Left forelimb (tissue), 1 donor: ENCODE measurements around the gene MRO.
"Not testable (repeated sequence)": the region's sequence is repeated elsewhere in the genome, so short reads cannot be mapped to it uniquely, and the experiment has no call there.

Experiments
- DNase-seq: peaks from one replicate; pipeline ENCODE4 v3.0.0-alpha.2; 2018; ENCODE audit warnings: low spot score

Gene MRO

GRCh38 chr18:50819728-50820378, at the start of gene MRO:
MRO (minus strand) TSS chr18:50820016; CDS start chr18:50809400, 10,616 bp downstream.
- DNase-seq = peak; percentile 86

- no peak for DNase-seq
These were observed 49.3 kb upstream of the MRO start for GRCh38 chr18:50869150-50869549.

GRCh38 chr18:50866765-50867164, 46.9 kb upstream of the MRO start:
- no peak for DNase-seq

GRCh38 chr18:50863840-50864375, 44.1 kb upstream of the MRO start:
- DNase-seq = no peak

- DNase-seq = no peak
These were observed 42.6 kb upstream of the MRO start for GRCh38 chr18:50862401-50862800.

GRCh38 chr18:50861617-50862016, 41.8 kb upstream of the MRO start:
- no peak for DNase-seq

GRCh38 chr18:50859793-50860555, 40.2 kb upstream of the MRO start:
- DNase-seq = no peak

- DNase-seq = no peak
These were observed 37.9 kb upstream of the MRO start for GRCh38 chr18:50857694-50858093.

- DNase-seq = not testable (repeated sequence)
These were observed 37.4 kb upstream of the MRO start for GRCh38 chr18:50857166-50857565.

- no peak for DNase-seq
These were observed 36.4 kb upstream of the MRO start for GRCh38 chr18:50855976-50856757.

- no peak for DNase-seq
These were observed 34.1 kb upstream of the MRO start for GRCh38 chr18:50853863-50854271.

GRCh38 chr18:50850307-50851065, 30.7 kb upstream of the MRO start:
- no peak for DNase-seq

GRCh38 chr18:50849419-50849821, 29.6 kb upstream of the MRO start:
- DNase-seq = no peak

- DNase-seq = no peak
These were observed 29.2 kb upstream of the MRO start for GRCh38 chr18:50848991-50849390.

GRCh38 chr18:50848061-50848551, 28.3 kb upstream of the MRO start:
- no peak for DNase-seq

GRCh38 chr18:50847192-50847591, 27.4 kb upstream of the MRO start:
- no peak for DNase-seq

GRCh38 chr18:50844960-50845359, 25.1 kb upstream of the MRO start:
- no peak for DNase-seq

GRCh38 chr18:50844554-50844953, 24.7 kb upstream of the MRO start:
- no peak for DNase-seq

GRCh38 chr18:50842846-50843245, 23.0 kb upstream of the MRO start:
- DNase-seq = no peak

- DNase-seq = no peak
These were observed 20.2 kb upstream of the MRO start for GRCh38 chr18:50839996-50840395.

- DNase-seq = no peak
These were observed 19.5 kb upstream of the MRO start for GRCh38 chr18:50839341-50839740.

- DNase-seq = no peak
These were observed 16.7 kb upstream of the MRO start for GRCh38 chr18:50836521-50836957.
